Neural progenitor cell (in vitro differentiated cells): ENCODE measurements around the gene CBFA2T3.

Experiments
- EZH2phosphoT487 ChIP-seq: fragments of 200-600 bp; sonication (generic); IDR thresholded peaks from 2 replicates; pipeline ENCODE4 v1.6.1; 2017; ENCODE audit warnings: antibody characterized with exemption
- TF ChIP-seq, protein P1 (sequence below): fragments of 200-600 bp; sonication (generic); IDR thresholded peaks from 2 replicates; pipeline ENCODE4 v1.5.1; 2017; ENCODE audit warnings: antibody characterized with exemption, mild to moderate bottlenecking

DNA sequence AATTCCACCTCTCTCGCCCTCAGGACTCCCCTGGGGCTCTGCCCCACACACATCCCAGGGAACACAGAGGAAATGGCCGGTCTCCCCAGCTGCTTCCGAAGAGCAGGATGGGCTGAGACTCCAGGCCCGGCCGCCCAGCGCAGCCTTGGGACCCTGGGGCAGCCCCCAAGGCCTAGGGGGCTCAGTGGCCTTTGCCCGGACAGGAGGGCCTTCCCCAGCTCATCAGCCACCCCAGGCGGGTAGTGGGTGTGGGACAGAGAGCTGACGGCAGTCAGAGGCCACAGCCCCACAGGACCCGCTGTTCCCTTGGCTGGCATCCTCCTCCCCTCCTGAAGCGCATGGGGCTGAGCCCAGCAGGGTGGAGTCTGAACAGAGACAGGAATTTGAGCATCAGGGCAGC, 6.2 kb upstream of the CBFA2T3 start:
- TF ChIP-seq, protein P1, sequence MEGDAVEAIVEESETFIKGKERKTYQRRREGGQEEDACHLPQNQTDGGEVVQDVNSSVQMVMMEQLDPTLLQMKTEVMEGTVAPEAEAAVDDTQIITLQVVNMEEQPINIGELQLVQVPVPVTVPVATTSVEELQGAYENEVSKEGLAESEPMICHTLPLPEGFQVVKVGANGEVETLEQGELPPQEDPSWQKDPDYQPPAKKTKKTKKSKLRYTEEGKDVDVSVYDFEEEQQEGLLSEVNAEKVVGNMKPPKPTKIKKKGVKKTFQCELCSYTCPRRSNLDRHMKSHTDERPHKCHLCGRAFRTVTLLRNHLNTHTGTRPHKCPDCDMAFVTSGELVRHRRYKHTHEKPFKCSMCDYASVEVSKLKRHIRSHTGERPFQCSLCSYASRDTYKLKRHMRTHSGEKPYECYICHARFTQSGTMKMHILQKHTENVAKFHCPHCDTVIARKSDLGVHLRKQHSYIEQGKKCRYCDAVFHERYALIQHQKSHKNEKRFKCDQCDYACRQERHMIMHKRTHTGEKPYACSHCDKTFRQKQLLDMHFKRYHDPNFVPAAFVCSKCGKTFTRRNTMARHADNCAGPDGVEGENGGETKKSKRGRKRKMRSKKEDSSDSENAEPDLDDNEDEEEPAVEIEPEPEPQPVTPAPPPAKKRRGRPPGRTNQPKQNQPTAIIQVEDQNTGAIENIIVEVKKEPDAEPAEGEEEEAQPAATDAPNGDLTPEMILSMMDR = no peak
- TF ChIP-seq EZH2phosphoT487 = no peak
